Sigmoid colon (tissue), 7 donors: ENCODE results near the gene SORCS2. TPM values are rescaled to one million over a fixed set of nuclear protein-coding genes. Genes with fewer than 3 reads are reported as not detected.

Experiments used
- DNase-seq: peaks from one replicate; pipeline ENCODE4 v3.0.0-alpha.2; 2019
- H3K27ac ChIP-seq, 4 donors: fragments of 200-600 bp; sonication (generic); one replicate each; pipeline ENCODE4 v1.5.1; 2016 to 2019; ENCODE audit warnings: mild to moderate bottlenecking in 1 of 4
- H3K27me3 ChIP-seq, 3 donors: fragments of 200-600 bp; sonication (generic); one replicate each; pipeline ENCODE4 v1.5.1; 2019; ENCODE audit warnings: mild to moderate bottlenecking in 1 of 3
- H3K36me3 ChIP-seq, 4 donors: fragments of 200-600 bp; sonication (generic); one replicate each; pipeline ENCODE4 v1.5.1; 2016 to 2019
- H3K4me1 ChIP-seq, 4 donors: fragments of 200-600 bp; sonication (generic); one replicate each; pipeline ENCODE4 v1.5.1; 2017 to 2019
- H3K4me3 ChIP-seq, 4 donors: fragments of 200-600 bp; sonication (generic); one replicate each; pipeline ENCODE4 v1.5.1; 2017 to 2019; ENCODE audit warnings: mild to moderate bottlenecking in 2 of 4, moderate library complexity in 1 of 4
- H3K9me3 ChIP-seq, 4 donors: fragments of 200-600 bp in 3 of 4; sonication (generic) in 3 of 4; one replicate each; pipeline versions ENCODE4 v1.5.1 to v1.6.1; 2013 to 2019
- EP300 ChIP-seq, 4 donors: sonication (generic); formaldehyde crosslinking; IDR thresholded peaks; one replicate each; pipeline ENCODE4 v1.6.1; 2017; ENCODE audit warnings: antibody characterized with exemption in 4 of 4
- POLR2A ChIP-seq, 2 donors: fragments of 450-650 bp; IDR thresholded peaks; one replicate each; pipeline ENCODE4 v1.6.1; 2016; ENCODE audit warnings: antibody characterized with exemption in 2 of 2, mild to moderate bottlenecking in 2 of 2, moderate library complexity in 2 of 2
- POLR2AphosphoS5 ChIP-seq, 4 donors: sonication (generic); formaldehyde crosslinking; IDR thresholded peaks; one replicate each; pipeline ENCODE4 v1.6.1; 2017; ENCODE audit warnings: antibody characterized with exemption in 4 of 4
- WGBS, 2 donors: extraction: QIAGEN DNeasy Blood & Tissue Kit; methylation state at CpG; one replicate each; pipeline ENCODE4 v1.1.7; 2013; 5-methylcytosine and 5-hydroxymethylcytosine counted together
- intact Hi-C: fragments of 100-400 bp; cut with DNase I; formaldehyde crosslinking; loops from one replicate; pipeline ENCODE4 v1.15.1; 2023
- polyA plus RNA-seq, 3 donors: library from polyadenylated mRNA; stranded (reverse); fragments of 200-250 nt; gene quantifications; one replicate each; pipeline ENCODE4 v1.2.3, GENCODE V29; 2013
- total RNA-seq, 4 donors: library from RNA; depleted of rRNA; stranded (reverse); fragments of >200 nt; gene quantifications; one replicate each; pipeline ENCODE4 v1.1.0, GENCODE V29; 2016
- TF ChIP-seq, protein P1 (sequence below), 4 experiments: fragments of 450-650 bp in 3 of 4; fragments of 200-600 bp in 1 of 4; IDR thresholded peaks; one replicate each; pipeline ENCODE4 v1.5.1; 2016 to 2019; ENCODE audit warnings: antibody characterized with exemption in 4 of 4, mild to moderate bottlenecking in 3 of 4, moderate library complexity in 2 of 4
- donor health status: healthy with polysubstance abuse.
- donor health status: Bipolar disorder and iron deficiency.
- donor health status: healthy.

The SORCS2 gene
- total and polyA plus RNA-seq, 7 donors = 1.8 to 6.4 (median 3.9) TPM; not detected in 2

DNA sequence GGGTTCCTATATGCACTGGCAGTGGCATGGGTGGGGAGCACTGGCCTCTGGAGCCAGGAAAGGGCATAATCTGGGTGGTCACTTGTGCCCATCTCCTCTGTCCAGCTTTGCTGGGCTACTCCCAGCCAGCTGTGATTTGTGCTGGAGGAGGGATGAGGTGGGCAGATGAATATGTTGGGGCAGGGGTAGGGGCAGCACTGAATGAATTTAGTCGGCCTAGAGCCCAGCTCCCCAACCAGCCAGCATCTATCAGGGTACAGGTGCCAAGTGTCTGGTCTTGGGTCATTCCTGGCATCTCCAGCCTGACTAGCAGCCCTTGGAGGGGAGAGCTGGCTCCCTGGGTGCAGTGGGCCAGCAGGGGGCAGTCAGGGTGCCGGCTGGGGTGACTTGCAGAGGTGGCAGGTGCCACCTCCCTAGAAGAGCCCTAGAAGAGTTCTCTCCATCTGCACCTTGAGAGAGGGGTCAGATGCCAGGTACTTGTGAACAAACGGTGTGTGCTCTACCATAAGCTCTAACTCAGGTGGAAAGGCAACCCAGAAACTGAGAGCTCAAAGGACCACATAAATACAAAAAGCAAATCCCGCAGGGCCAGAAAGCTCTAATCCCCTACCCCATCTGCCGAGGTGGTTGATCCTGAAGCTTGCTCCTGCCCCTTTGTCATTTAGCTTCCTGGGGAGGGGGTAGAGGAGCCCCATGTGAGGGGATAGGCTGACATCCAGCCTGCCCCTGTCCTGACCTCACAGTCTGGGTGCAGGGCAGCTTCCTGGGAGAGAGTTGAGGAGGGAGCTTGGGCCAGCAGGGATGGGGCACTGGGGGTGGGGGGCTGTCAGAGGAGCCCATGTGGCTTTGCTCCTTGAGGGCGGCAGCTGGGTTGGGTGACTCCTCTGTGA lies 2.2 kb downstream of the SORCS2 start:
- WGBS, 2 donors = 45 to 58% methylated on average over 6 of the region's 6 CpGs
- Histone ChIP-seq H3K4me1 (peaks cover 0 to 34% (median 23%) of the 10 kb centered on the region in 4 donors), H3K4me3 (no peak overlapping the region), H3K9me3 (no peaks in the 10 kb centered on the region), H3K36me3 (no peaks in the 10 kb centered on the region), H3K27ac (no peak overlapping the region), H3K27me3 (peaks cover 0 to 29% (median 20%) of the 10 kb centered on the region in 3 donors)
- intact Hi-C loops = loop anchor here (5.0 kb wide), 1 partner anchor 58 kb away; no protein-coding TSS in a partner anchor
- peak; percentile 66 for DNase-seq
- no peak for TF ChIP-seq POLR2AphosphoS5 (IDR thresholded peaks at IDR 0.05)
- TF ChIP-seq, protein P1, sequence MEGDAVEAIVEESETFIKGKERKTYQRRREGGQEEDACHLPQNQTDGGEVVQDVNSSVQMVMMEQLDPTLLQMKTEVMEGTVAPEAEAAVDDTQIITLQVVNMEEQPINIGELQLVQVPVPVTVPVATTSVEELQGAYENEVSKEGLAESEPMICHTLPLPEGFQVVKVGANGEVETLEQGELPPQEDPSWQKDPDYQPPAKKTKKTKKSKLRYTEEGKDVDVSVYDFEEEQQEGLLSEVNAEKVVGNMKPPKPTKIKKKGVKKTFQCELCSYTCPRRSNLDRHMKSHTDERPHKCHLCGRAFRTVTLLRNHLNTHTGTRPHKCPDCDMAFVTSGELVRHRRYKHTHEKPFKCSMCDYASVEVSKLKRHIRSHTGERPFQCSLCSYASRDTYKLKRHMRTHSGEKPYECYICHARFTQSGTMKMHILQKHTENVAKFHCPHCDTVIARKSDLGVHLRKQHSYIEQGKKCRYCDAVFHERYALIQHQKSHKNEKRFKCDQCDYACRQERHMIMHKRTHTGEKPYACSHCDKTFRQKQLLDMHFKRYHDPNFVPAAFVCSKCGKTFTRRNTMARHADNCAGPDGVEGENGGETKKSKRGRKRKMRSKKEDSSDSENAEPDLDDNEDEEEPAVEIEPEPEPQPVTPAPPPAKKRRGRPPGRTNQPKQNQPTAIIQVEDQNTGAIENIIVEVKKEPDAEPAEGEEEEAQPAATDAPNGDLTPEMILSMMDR (IDR thresholded peaks at IDR 0.05) = peak in 1 of 4 experiments; percentile 31

DNA sequence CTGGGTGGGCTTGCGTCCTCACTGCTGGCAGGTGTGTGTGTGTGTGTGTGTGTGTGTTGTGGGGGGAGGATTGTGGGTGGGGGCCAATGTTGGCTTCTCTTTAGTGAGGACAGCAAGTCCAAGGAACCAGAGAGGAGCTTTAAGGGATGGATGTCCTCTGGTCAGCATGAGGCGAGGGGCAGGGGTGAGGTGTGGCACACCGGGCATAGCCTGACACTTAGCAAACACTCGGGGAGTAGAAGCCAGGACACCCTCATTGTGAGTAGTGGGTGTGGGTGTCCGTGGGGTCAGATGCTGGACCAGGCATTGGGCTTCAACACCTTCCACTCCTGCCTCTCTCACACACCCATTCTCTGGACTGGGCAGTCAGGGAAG lies 2.8 kb downstream of the SORCS2 start:
- TF ChIP-seq EP300 (IDR thresholded peaks at IDR 0.05) = no peak
- TF ChIP-seq POLR2AphosphoS5 (IDR thresholded peaks at IDR 0.05) = no peak
- TF ChIP-seq, protein P1 (IDR thresholded peaks at IDR 0.05) = no peak
- no peak for TF ChIP-seq POLR2A (IDR thresholded peaks at IDR 0.05)
- intact Hi-C loops = no loop called here
- Histone ChIP-seq H3K4me1 (peaks cover 0 to 34% (median 23%) of the 10 kb centered on the region in 4 donors), H3K9me3 (no peaks in the 10 kb centered on the region), H3K27ac (no peak overlapping the region), H3K4me3 (no peak overlapping the region), H3K27me3 (peaks cover 0 to 23% (median 20%) of the 10 kb centered on the region in 3 donors), H3K36me3 (no peaks in the 10 kb centered on the region)
- peak; percentile 56 for DNase-seq
- WGBS, 2 donors = 42 to 83% methylated on average over 5 of the region's 5 CpGs

DNA sequence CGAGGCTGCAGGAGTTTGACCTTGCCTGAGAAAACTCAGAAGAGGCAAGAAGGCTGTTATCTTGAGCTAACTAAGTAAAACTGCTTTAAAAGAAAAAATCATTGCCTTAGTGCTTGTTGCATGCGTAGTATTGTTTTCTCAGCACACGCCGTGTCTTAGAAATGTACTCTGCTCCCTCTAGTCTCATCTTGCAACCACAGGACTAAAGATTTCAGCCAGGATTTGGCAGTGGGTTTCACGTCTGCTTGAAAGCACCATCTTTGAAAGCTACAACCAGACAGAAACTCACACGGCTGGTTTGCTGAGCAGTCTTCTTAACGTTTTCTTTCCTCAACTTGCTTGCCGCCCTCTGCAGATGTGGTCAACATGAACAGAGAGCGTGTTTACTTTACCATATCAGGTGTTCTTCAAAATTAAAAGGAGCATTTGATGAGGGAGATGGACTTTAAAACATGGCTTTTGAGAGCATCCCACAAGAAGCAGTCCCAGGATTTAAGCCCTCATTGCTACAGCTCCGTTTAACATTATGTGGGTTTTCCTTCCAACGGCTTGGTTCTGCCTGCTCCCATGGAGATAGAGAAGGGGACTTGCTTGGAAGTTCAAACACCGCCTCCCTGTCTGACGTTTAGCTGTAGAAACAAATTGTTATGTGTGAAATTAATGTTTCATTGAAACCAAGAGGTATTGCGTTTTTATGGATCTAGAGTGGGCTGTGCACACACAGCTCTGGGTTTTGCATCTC lies 3.4 kb downstream of the SORCS2 start:
- intact Hi-C loops = no loop called here
- 22 to 57% methylated on average over 14 of the region's 14 CpGs for WGBS, 2 donors
- TF ChIP-seq, protein P1 (IDR thresholded peaks at IDR 0.05) = no peak
- TF ChIP-seq POLR2AphosphoS5 (IDR thresholded peaks at IDR 0.05) = no peak
- Histone ChIP-seq H3K4me3 (no peak overlapping the region), H3K27ac (no peak overlapping the region), H3K4me1 (peaks cover 0 to 36% (median 24%) of the 10 kb centered on the region in 4 donors), H3K27me3 (peaks cover 0 to 23% (median 20%) of the 10 kb centered on the region in 3 donors), H3K36me3 (no peaks in the 10 kb centered on the region), H3K9me3 (no peaks in the 10 kb centered on the region)
- peak; percentile 13 for DNase-seq

DNA sequence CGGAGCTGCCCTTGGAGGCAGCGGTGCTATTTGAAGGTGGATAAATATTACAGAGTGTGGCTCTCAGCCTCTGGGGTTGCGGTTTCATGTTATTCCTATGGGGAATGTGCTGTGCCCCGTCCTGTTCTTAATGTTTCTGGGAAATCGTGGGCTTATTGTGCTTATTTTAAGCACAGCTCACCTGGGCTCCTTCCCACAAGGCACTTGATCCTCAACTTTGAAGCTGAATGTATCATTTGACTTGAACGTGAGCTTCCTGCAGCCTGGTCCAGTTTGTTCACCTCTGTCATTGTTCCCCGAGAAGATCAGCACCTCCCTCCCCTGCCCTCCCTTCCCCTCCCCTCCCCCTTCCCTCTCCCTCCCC lies 3.9 kb downstream of the SORCS2 start:
- Histone ChIP-seq H3K4me3 (no peak overlapping the region), H3K27me3 (peaks cover 0 to 23% (median 20%) of the 10 kb centered on the region in 3 donors), H3K27ac (no peak overlapping the region), H3K9me3 (no peaks in the 10 kb centered on the region), H3K36me3 (no peaks in the 10 kb centered on the region), H3K4me1 (peaks cover 0 to 41% (median 27%) of the 10 kb centered on the region in 4 donors)
- WGBS, 2 donors = 22 to 46% methylated on average over 7 of the region's 7 CpGs
- intact Hi-C loops = no loop called here
- no peak for TF ChIP-seq EP300 (IDR thresholded peaks at IDR 0.05)
- DNase-seq = peak; percentile 32

DNA sequence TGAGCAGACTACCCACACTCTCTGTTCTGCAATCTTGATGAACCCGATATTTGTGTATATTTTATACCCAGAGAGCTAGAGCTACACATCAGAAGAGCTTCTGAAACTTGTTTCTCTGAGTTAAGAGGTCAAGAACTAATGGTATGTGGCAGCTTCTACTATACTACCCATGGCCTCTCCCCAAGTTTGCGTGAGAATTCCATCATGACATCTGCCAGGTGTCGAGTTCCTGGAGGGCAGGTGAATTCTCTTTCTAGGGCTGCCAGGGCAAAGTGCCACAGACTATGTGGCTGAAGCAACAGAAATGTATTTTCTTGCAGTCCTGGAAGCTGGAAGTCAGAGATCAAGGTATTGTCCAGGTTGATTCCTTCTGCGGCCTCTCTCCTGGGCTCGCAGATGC lies 4.4 kb downstream of the SORCS2 start:
- Histone ChIP-seq H3K27me3 (peaks cover 0 to 23% (median 16%) of the 10 kb centered on the region in 3 donors), H3K4me3 (no peak overlapping the region), H3K4me1 (peaks cover 0 to 45% (median 31%) of the 10 kb centered on the region in 4 donors), H3K9me3 (no peaks in the 10 kb centered on the region), H3K36me3 (no peaks in the 10 kb centered on the region), H3K27ac (no peak overlapping the region)
- no peak for TF ChIP-seq EP300 (IDR thresholded peaks at IDR 0.05)
- TF ChIP-seq POLR2AphosphoS5 (IDR thresholded peaks at IDR 0.05) = no peak
- no peak for TF ChIP-seq POLR2A (IDR thresholded peaks at IDR 0.05)
- TF ChIP-seq, protein P1 (IDR thresholded peaks at IDR 0.05) = no peak
- intact Hi-C loops = no loop called here
- DNase-seq = peak; percentile 46
- 52 to 70% methylated on average over 5 of the region's 5 CpGs for WGBS, 2 donors
